SU-DHL-6 (cell line): ENCODE data around the gene PRKAB1.

Source experiments
- H2AFZ ChIP-seq: fragments of 200-600 bp; sonication (generic); 2 replicates; pipeline ENCODE4 v1.6.1; 2014; ENCODE audit warnings: low read depth, mild to moderate bottlenecking, moderate library complexity, mixed read lengths, antibody characterized with exemption, low read length; ENCODE audit not compliant: severe bottlenecking
- H3F3A ChIP-seq: fragments of 200-600 bp; shearing (Covaris generic); 2 replicates; pipeline ENCODE4 v1.6.0; 2016; ENCODE audit warnings: antibody characterized with exemption, mild to moderate bottlenecking; ENCODE audit not compliant: insufficient read depth
- H3K27ac ChIP-seq: fragments of 200-600 bp; sonication (generic); 2 replicates; pipeline ENCODE4 v1.5.1; 2016; ENCODE audit warnings: low read depth, mild to moderate bottlenecking, low read length, moderate library complexity, mixed read lengths
- H3K27me3 ChIP-seq: fragments of 200-600 bp; sonication (generic), shearing (Covaris generic); 2 replicates; pipeline ENCODE4 v1.6.0; 2014; ENCODE audit warnings: mild to moderate bottlenecking, low read length
- H3K36me3 ChIP-seq: fragments of 200-600 bp; sonication (generic); 2 replicates; pipeline ENCODE4 v1.6.1; 2014; ENCODE audit warnings: mild to moderate bottlenecking, low read length, mixed read lengths
- H3K4me2 ChIP-seq: fragments of 300-600, 200-600 bp; shearing (Covaris generic), sonication (generic); 2 replicates; pipeline ENCODE4 v1.6.0; 2014; ENCODE audit warnings: low read length, low read depth, mild to moderate bottlenecking; ENCODE audit not compliant: poor library complexity, severe bottlenecking
- H3K4me3 ChIP-seq: fragments of 200-600 bp; sonication (generic); 2 replicates; pipeline ENCODE4 v1.5.1; 2014; ENCODE audit warnings: antibody characterized with exemption, low read length, mild to moderate bottlenecking, mixed read lengths; ENCODE audit not compliant: insufficient read depth, poor library complexity, severe bottlenecking
- H3K79me2 ChIP-seq: fragments of 200-600 bp; sonication (generic); 2 replicates; pipeline ENCODE4 v1.6.1; 2014; ENCODE audit warnings: mild to moderate bottlenecking, low read length, moderate library complexity; ENCODE audit not compliant: insufficient read depth
- H3K9ac ChIP-seq: fragments of 200-600 bp; sonication (generic); 2 replicates; pipeline ENCODE4 v1.7.0; 2014; ENCODE audit warnings: mild to moderate bottlenecking, low read length
- H3K9me2 ChIP-seq: fragments of 200-600 bp; sonication (generic); replicated peaks from 2 replicates; pipeline ENCODE4 v1.6.1; 2014; ENCODE audit warnings: low read length; ENCODE audit not compliant: insufficient read depth
- H3K9me3 ChIP-seq: fragments of 200-600 bp; sonication (generic); 2 replicates; pipeline ENCODE4 v1.6.1; 2014; ENCODE audit warnings: low read length, mixed read lengths; ENCODE audit not compliant: insufficient read depth
- H4K20me1 ChIP-seq: fragments of 200-600 bp; sonication (generic); 2 replicates; pipeline ENCODE4 v1.6.1; 2014; ENCODE audit warnings: low read depth, mild to moderate bottlenecking, antibody characterized with exemption, low read length, moderate library complexity, mixed read lengths
- EZH2phosphoT487 ChIP-seq: fragments of 200-600 bp; sonication (generic), shearing (Covaris generic); conservative IDR thresholded peaks from 2 replicates; pipeline ENCODE4 v1.6.1; 2018; ENCODE audit warnings: mild to moderate bottlenecking, antibody characterized with exemption, low read length, moderate library complexity, mixed read lengths
- TF ChIP-seq, protein P1 (sequence below): fragments of 200-600 bp; sonication (generic); IDR thresholded peaks from one replicate; pipeline ENCODE4 v1.5.1; 2017; ENCODE audit warnings: antibody characterized with exemption, mild to moderate bottlenecking, low read length, moderate library complexity; ENCODE audit not compliant: insufficient read depth, poor library complexity, severe bottlenecking

The PRKAB1 gene

DNA sequence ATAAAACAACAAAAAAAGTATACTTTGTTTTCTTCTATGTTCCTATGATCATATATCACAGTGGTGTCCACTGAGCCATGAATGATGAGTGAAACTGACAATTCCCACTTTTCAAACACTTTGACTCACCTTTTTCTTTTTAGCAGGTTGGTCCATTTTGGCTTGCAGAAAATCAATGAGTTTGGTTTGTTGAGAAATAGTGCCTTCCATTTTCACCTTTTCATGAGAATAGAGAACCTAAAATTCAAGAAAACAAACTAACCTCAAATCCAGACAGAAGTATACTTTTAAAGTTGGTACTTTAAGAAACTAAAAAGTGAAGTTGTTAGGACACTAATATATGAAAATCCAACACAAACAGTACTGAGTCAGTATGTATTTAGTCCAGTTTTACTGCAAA is 52.4 kb downstream of the PRKAB1 start:
- Histone ChIP-seq H3K27ac (no peak overlapping the region), H4K20me1 (no peaks in the 10 kb centered on the region), H3K27me3 (no peaks in the 10 kb centered on the region), H3K9ac (no peak overlapping the region), H3K79me2 (no peaks in the 10 kb centered on the region), H3K4me2 (no peak overlapping the region), H3K9me2 (no peaks in the 10 kb centered on the region), H2AFZ (no peak overlapping the region), H3K4me3 (no peak overlapping the region), H3F3A (no peaks in the 10 kb centered on the region), H3K36me3 (peaks cover 4% of the 10 kb centered on the region; the same call in 1 of the 2 replicates), H3K9me3 (no peaks in the 10 kb centered on the region)
- TF ChIP-seq, protein P1, sequence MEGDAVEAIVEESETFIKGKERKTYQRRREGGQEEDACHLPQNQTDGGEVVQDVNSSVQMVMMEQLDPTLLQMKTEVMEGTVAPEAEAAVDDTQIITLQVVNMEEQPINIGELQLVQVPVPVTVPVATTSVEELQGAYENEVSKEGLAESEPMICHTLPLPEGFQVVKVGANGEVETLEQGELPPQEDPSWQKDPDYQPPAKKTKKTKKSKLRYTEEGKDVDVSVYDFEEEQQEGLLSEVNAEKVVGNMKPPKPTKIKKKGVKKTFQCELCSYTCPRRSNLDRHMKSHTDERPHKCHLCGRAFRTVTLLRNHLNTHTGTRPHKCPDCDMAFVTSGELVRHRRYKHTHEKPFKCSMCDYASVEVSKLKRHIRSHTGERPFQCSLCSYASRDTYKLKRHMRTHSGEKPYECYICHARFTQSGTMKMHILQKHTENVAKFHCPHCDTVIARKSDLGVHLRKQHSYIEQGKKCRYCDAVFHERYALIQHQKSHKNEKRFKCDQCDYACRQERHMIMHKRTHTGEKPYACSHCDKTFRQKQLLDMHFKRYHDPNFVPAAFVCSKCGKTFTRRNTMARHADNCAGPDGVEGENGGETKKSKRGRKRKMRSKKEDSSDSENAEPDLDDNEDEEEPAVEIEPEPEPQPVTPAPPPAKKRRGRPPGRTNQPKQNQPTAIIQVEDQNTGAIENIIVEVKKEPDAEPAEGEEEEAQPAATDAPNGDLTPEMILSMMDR = no peak
- TF ChIP-seq EZH2phosphoT487 = no peak

DNA sequence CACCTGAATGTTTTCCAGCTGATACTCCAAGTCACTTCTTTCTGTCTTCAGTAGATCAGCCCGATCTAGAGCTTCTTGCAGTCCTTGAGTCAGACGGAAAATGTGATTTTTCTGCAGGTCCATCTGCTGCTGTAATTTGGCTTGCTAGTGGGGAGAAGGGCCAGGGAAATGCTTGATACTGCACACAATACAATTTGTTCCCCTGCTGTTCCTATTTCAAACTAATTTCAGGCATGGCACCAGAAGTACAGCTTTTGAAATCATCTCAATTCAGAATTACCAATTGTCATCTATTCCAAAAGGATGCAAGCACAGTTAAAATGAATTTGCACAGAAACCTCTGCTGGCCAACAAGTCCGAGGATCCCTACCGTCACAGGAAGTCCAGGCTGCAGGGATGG is 53.4 kb downstream of the PRKAB1 start:
- H3K4me3 ChIP-seq = no peak overlapping the region
- H3K9me2 ChIP-seq = no peaks in the 10 kb centered on the region
- H2AFZ ChIP-seq = no peak overlapping the region
- peaks cover 4% of the 10 kb centered on the region; the same call in 1 of the 2 replicates for H3K36me3 ChIP-seq
- no peaks in the 10 kb centered on the region for H3K27me3 ChIP-seq
- no peaks in the 10 kb centered on the region for H3K9me3 ChIP-seq
- H4K20me1 ChIP-seq = no peaks in the 10 kb centered on the region
- no peaks in the 10 kb centered on the region for H3F3A ChIP-seq
- H3K79me2 ChIP-seq = no peaks in the 10 kb centered on the region
- H3K9ac ChIP-seq = no peak overlapping the region
- no peak overlapping the region for H3K4me2 ChIP-seq
- no peak overlapping the region for H3K27ac ChIP-seq
- TF ChIP-seq EZH2phosphoT487 = no peak

DNA sequence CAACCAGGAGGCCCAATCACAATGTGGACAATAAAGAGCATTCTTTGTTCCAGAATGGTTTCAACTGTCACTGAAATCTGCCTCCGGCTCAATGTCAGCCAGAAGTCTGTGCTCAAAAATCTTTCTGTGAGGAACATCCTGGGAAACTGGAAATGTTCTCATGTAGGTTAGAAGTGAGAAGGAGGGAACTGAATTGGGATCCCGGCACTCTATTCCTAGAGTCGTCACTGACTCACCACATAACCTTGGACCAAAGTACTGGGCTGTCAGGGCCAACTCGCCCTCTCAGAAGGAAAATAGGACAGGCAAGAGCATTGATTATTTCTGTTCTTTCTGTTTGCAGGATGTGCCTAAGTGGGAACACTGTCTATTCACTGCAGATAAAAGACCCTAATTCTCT is 57.6 kb downstream of the PRKAB1 start:
- H3K9me3 ChIP-seq = no peaks in the 10 kb centered on the region
- H3K27ac ChIP-seq = no peak overlapping the region
- H3K79me2 ChIP-seq = no peaks in the 10 kb centered on the region
- no peaks in the 10 kb centered on the region for H3K9me2 ChIP-seq
- TF ChIP-seq EZH2phosphoT487 = no peak
- TF ChIP-seq, protein P1 = no peak
- no peaks in the 10 kb centered on the region for H4K20me1 ChIP-seq
- H2AFZ ChIP-seq = no peak overlapping the region
- H3K4me2 ChIP-seq = no peak overlapping the region
- H3K4me3 ChIP-seq = no peak overlapping the region
- no peaks in the 10 kb centered on the region for H3F3A ChIP-seq
- H3K27me3 ChIP-seq = no peaks in the 10 kb centered on the region
- H3K9ac ChIP-seq = no peak overlapping the region
- 0 out of 2 replicates have a peak, but pooled peaks cover 7% of the 10 kb centered on the region for H3K36me3 ChIP-seq

DNA sequence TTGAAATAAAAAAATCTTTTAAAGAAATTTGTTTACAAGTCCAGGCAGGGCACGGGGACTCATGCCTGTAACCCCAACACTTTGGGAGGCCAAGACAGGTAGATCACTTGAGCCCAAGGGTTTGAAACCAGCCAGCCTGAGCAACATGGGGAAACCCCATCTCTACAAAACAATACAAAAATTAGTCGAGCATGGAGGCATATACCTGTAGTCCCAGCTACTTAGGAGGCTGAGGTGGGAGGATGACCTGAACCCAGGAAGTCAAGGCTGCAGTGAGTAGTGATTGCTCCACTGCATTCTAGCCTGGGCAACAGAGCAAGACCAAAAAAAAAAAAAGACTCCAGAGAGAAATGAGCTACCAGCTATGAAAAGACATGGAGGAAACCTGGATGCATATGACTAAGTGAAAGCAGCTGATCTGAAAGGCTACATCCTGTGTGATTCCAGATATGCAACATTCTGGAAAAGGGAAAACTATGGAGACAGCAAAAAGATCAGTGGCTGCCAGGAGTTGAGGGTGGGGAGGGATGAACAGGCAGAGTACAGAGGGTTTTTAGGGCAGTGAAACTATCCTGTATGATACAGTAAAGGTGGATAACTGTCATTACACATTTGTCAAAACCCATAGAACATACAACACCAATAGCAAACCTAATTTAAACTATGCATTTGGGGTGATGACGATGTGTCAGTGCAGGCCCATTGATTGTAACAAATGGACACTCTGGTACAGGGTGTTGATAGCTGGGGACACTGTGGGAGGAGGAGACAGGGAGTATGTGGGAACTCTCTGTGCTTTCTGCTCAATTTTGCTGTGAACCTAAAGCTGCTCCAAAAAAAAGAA is 59.9 kb downstream of the PRKAB1 start:
- H3K9ac ChIP-seq = no peak overlapping the region
- no peak overlapping the region for H2AFZ ChIP-seq
- H3K79me2 ChIP-seq = no peaks in the 10 kb centered on the region
- no peak overlapping the region for H3K27ac ChIP-seq
- no peaks in the 10 kb centered on the region for H3K9me2 ChIP-seq
- H3K4me3 ChIP-seq = no peak overlapping the region
- no peaks in the 10 kb centered on the region for H3K9me3 ChIP-seq
- H4K20me1 ChIP-seq = no peaks in the 10 kb centered on the region
- H3K36me3 ChIP-seq = peaks cover 7% of the 10 kb centered on the region; the same call in 1 of the 2 replicates
- H3F3A ChIP-seq = no peaks in the 10 kb centered on the region
- H3K27me3 ChIP-seq = no peaks in the 10 kb centered on the region
- H3K4me2 ChIP-seq = no peak overlapping the region
- TF ChIP-seq, protein P1 = no peak
